HepG2 (cell line): Measurements from ENCODE around the gene UNC50. TPM values are rescaled to one million over a fixed set of nuclear protein-coding genes. Genes with fewer than 3 reads are reported as not detected.

Experiments
- EED ChIP-seq: sonication (generic); formaldehyde crosslinking; IDR thresholded peaks from 2 replicates; pipeline ENCODE4 v1.5.0; 2020; ENCODE audit warnings: mild to moderate bottlenecking, missing genetic modification reagents
- KLF13 ChIP-seq: sonication (generic); formaldehyde crosslinking; IDR thresholded peaks from 2 replicates; pipeline ENCODE4 v1.4.0; 2020; ENCODE audit warnings: mild to moderate bottlenecking, missing genetic modification reagents
- MAFF ChIP-seq: IDR thresholded peaks from 2 replicates; pipeline ENCODE4 v1.6.1; 2011; ENCODE audit warnings: low read depth, low read length, improper control_type of control experiment
- MEIS1 ChIP-seq: sonication (generic); formaldehyde crosslinking; IDR thresholded peaks from 2 replicates; pipeline ENCODE4 v1.9.0; 2021; ENCODE audit warnings: mild to moderate bottlenecking, missing genetic modification reagents, moderate library complexity, borderline replicate concordance
- NAIF1 ChIP-seq: sonication (generic); formaldehyde crosslinking; IDR thresholded peaks from 2 replicates; pipeline ENCODE4 v1.5.0; 2020; ENCODE audit warnings: mild to moderate bottlenecking, missing genetic modification reagents, borderline replicate concordance
- NCOA5 ChIP-seq: sonication (generic); formaldehyde crosslinking; IDR thresholded peaks from 2 replicates; pipeline ENCODE4 v1.4.0; 2020; ENCODE audit warnings: missing genetic modification reagents
- POLR2AphosphoS2 ChIP-seq: IDR thresholded peaks from 2 replicates; pipeline ENCODE4 v1.6.1; 2011; ENCODE audit warnings: low read depth, low read length, improper control_type of control experiment
- RCOR2 ChIP-seq: IDR thresholded peaks from 2 replicates; pipeline ENCODE4 v1.6.1; 2016; ENCODE audit warnings: missing biosample characterization, missing genetic modification reagents
- SATB2 ChIP-seq: sonication (generic); formaldehyde crosslinking; IDR thresholded peaks from 2 replicates; pipeline ENCODE4 v1.5.0; 2020; ENCODE audit warnings: missing genetic modification reagents
- SETDB1 ChIP-seq: sonication (generic); formaldehyde crosslinking; IDR thresholded peaks from 2 replicates; pipeline ENCODE4 v1.5.1; 2020; ENCODE audit warnings: missing genetic modification reagents, mild to moderate bottlenecking, borderline replicate concordance
- SIX1 ChIP-seq: sonication (generic); formaldehyde crosslinking; IDR thresholded peaks from 2 replicates; pipeline ENCODE4 v1.4.0; 2020; ENCODE audit warnings: missing genetic modification reagents, borderline replicate concordance
- SMAD3 ChIP-seq: sonication (generic); formaldehyde crosslinking; IDR thresholded peaks from 2 replicates; pipeline ENCODE4 v1.4.0; 2020; ENCODE audit warnings: missing genetic modification reagents
- TCF12 ChIP-seq, 2 experiments: fragments of 450-650 bp in 1 of 2; sonication (generic) in 1 of 2; formaldehyde crosslinking in 1 of 2; IDR thresholded peaks; 2 replicates each; pipeline versions ENCODE4 v1.6.1 to v1.8.0; 2017 to 2022; ENCODE audit warnings: antibody characterized with exemption in 1 of 2, mild to moderate bottlenecking in 1 of 2, missing genetic modification reagents in 1 of 2, moderate library complexity in 1 of 2
- ZMYM4 ChIP-seq: sonication (generic); formaldehyde crosslinking; IDR thresholded peaks from 2 replicates; pipeline ENCODE4 v1.8.1; 2023; ENCODE audit warnings: mild to moderate bottlenecking, missing genetic modification reagents
- ZNF143 ChIP-seq: sonication (generic); formaldehyde crosslinking; IDR thresholded peaks from 2 replicates; pipeline ENCODE4 v1.4.0; 2020; ENCODE audit warnings: missing genetic modification reagents
- ZNF510 ChIP-seq: sonication (generic); formaldehyde crosslinking; IDR thresholded peaks from 2 replicates; pipeline ENCODE4 v1.4.0; 2020; ENCODE audit warnings: low read depth, mild to moderate bottlenecking, missing genetic modification reagents
- ZNF619 ChIP-seq: sonication (generic); formaldehyde crosslinking; IDR thresholded peaks from 2 replicates; pipeline ENCODE4 v1.4.0; 2020; ENCODE audit warnings: mild to moderate bottlenecking, missing genetic modification reagents
- ZNF709 ChIP-seq: sonication (generic); formaldehyde crosslinking; IDR thresholded peaks from 2 replicates; pipeline ENCODE4 v1.5.0; 2020; ENCODE audit warnings: mild to moderate bottlenecking, missing genetic modification reagents
- ZNF75D ChIP-seq: sonication (generic); formaldehyde crosslinking; IDR thresholded peaks from 2 replicates; pipeline ENCODE4 v1.8.1; 2023; ENCODE audit warnings: missing genetic modification reagents, mild to moderate bottlenecking, borderline replicate concordance
- ZNF776 ChIP-seq: sonication (generic); formaldehyde crosslinking; IDR thresholded peaks from 2 replicates; pipeline ENCODE4 v1.4.0; 2020; ENCODE audit warnings: mild to moderate bottlenecking, missing genetic modification reagents
- ZNF781 ChIP-seq: sonication (generic); formaldehyde crosslinking; IDR thresholded peaks from 2 replicates; pipeline ENCODE4 v1.5.1; 2020; ENCODE audit warnings: borderline replicate concordance, mild to moderate bottlenecking, missing genetic modification reagents; ENCODE audit errors: not compliant biosample characterization
- ZNF839 ChIP-seq: sonication (generic); formaldehyde crosslinking; IDR thresholded peaks from 2 replicates; pipeline ENCODE4 v1.4.0; 2020; ENCODE audit warnings: missing genetic modification reagents, mild to moderate bottlenecking, borderline replicate concordance
- ZNF841 ChIP-seq: sonication (generic); formaldehyde crosslinking; IDR thresholded peaks from 2 replicates; pipeline ENCODE4 v1.8.1; 2023; ENCODE audit warnings: missing genetic modification reagents, borderline replicate concordance
- ZNF879 ChIP-seq: sonication (generic); formaldehyde crosslinking; IDR thresholded peaks from 2 replicates; pipeline ENCODE4 v1.8.1; 2023; ENCODE audit warnings: missing genetic modification reagents
- ZSCAN31 ChIP-seq: sonication (generic); formaldehyde crosslinking; IDR thresholded peaks from 2 replicates; pipeline ENCODE4 v1.5.0; 2020; ENCODE audit warnings: low read depth, mild to moderate bottlenecking, missing genetic modification reagents
- polyA plus RNA-seq, 8 experiments: library from polyadenylated mRNA; depleted of rRNA in 3 of 8; stranded (reverse) in 7 of 8; unstranded in 1 of 8; fragments of >200 nt; fragmentation: Illumina TruSeq in 4 of 8; extraction: Trizol in 4 of 8; gene quantifications; 2 replicates each; pipeline versions ENCODE4 v1.2.1 to v1.2.3, GENCODE V29; 2011 to 2016; ENCODE audit warnings: low read depth in 4 of 8, missing spikeins in 1 of 8, mixed read lengths in 1 of 8; ENCODE audit not compliant: insufficient read depth in 1 of 8
- total RNA-seq, 5 experiments: library from RNA; depleted of rRNA; stranded (reverse); fragments of >200 nt; fragmentation: Illumina TruSeq; extraction: Trizol; gene quantifications; 2 replicates each; pipeline ENCODE4 v1.2.3, GENCODE V29; 2016; ENCODE audit warnings: low read depth in 1 of 5
- TF ChIP-seq, protein P1 (sequence below): sonication (generic); formaldehyde crosslinking; IDR thresholded peaks from 2 replicates; pipeline ENCODE4 v1.5.1; 2020; ENCODE audit warnings: mild to moderate bottlenecking, missing genetic modification reagents
- TF ChIP-seq, protein P2 (sequence below): sonication (generic); formaldehyde crosslinking; IDR thresholded peaks from 2 replicates; pipeline ENCODE4 v1.8.0; 2023; ENCODE audit warnings: mild to moderate bottlenecking, missing genetic modification reagents

UNC50 gene
- total and polyA plus RNA-seq, 2 of the 13 experiments (the other 11 are each of a cell fraction or from before 2014, with no cell fraction given): 92.6 to 95.6 TPM

DNA sequence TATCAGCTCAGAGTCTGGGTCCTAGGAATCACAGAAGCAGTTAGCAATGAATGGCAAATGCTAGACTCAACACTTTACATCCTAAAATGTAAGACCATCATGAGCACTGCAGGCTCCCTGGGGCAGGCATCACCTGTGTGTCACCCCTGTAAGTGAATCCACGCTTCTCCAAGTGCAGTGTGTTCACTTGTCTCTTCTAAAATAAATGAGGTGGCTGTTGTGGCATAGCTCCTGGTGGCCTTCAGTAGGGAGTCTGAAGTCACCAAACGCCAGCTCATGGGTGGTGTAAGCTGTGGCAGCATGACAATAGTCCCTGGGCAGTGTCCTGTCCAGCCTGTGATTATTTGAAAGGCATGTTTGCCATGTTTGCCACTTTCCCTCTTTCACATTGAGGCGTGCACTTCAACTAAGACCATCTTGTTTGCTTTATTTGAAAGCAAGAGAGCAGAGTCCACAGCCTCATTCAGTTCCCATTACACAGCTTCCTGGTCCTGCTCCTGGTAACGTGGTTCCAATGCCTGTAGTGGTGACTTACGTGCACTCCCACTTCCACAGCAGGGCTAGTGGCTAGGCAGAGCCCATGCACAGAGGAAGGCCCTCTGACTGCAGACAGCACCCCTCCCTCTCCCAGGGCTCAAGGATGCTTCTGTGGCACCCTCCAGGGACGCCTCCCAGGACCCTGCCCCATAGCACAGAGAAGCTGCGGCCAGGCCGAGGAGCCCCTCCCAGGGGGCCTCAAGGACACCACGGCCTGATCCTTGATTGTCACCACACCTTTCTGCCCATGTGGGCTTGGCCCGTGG lies 24.4 kb upstream of the UNC50 start (continued):
- TF ChIP-seq NCOA5 (CRISPR knock-in tag): no peak
- no peak; the same call in 1 of the 2 replicates for TF ChIP-seq SMAD3
- TF ChIP-seq ZNF709 (CRISPR knock-in tag): peak; percentile 32; the same call in 1 of the 2 replicates
- TF ChIP-seq SATB2: no peak
- TF ChIP-seq KLF13: no peak
- peak; percentile 43; the same call in 1 of the 2 replicates for TF ChIP-seq ZNF619
- peak; percentile 91 for TF ChIP-seq ZSCAN31 (CRISPR knock-in tag)
- no peak for TF ChIP-seq ZNF510 (CRISPR knock-in tag)
- no peak for TF ChIP-seq TCF12 (IDR thresholded peaks at IDR 0.05)
- TF ChIP-seq TCF12 (CRISPR knock-in tag; IDR thresholded peaks at IDR 0.05): no peak
- TF ChIP-seq EED (CRISPR knock-in tag): no peak
- TF ChIP-seq ZMYM4: peak; percentile 83
- peak; percentile 76; the same call in 1 of the 2 replicates for TF ChIP-seq RCOR2
- TF ChIP-seq ZNF781: no peak
- TF ChIP-seq, protein P1, sequence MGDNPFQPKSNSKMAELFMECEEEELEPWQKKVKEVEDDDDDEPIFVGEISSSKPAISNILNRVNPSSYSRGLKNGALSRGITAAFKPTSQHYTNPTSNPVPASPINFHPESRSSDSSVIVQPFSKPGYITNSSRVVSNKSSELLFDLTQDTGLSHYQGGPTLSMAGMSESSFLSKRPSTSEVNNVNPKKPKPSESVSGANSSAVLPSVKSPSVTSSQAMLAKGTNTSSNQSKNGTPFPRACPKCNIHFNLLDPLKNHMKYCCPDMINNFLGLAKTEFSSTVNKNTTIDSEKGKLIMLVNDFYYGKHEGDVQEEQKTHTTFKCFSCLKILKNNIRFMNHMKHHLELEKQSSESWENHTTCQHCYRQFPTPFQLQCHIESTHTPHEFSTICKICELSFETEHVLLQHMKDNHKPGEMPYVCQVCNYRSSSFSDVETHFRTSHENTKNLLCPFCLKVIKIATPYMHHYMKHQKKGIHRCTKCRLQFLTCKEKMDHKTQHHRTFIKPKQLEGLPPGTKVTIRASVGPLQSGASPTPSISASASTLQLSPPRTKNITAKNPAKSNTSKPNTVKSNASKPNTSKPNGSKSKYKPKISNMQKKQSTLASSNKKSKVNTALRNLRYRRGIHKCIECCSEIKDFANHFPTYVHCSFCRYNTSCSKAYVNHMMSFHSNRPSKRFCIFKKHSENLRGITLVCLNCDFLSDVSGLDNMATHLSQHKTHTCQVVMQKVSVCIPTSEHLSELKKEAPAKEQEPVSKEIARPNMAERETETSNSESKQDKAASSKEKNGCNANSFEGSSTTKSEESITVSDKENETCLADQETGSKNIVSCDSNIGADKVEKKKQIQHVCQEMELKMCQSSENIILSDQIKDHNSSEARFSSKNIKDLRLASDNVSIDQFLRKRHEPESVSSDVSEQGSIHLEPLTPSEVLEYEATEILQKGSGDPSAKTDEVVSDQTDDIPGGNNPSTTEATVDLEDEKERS (CRISPR knock-in tag): peak; percentile 85; the same call in 1 of the 2 replicates
- TF ChIP-seq MEIS1 (CRISPR knock-in tag): 0 out of 2 replicates have a peak, but pooled peaks have one; percentile 23
- TF ChIP-seq ZNF75D (CRISPR knock-in tag): no peak
- no peak for TF ChIP-seq ZNF841 (CRISPR knock-in tag)
- no peak for TF ChIP-seq SETDB1 (CRISPR knock-in tag)
- 0 out of 2 replicates have a peak, but pooled peaks have one; percentile 12 for TF ChIP-seq MAFF
- peak; percentile 71; the same call in 1 of the 2 replicates for TF ChIP-seq ZNF879 (CRISPR knock-in tag)
- no peak for TF ChIP-seq SIX1 (CRISPR knock-in tag)
- peak; percentile 45; the same call in 1 of the 2 replicates for TF ChIP-seq ZNF143 (CRISPR knock-in tag)
- TF ChIP-seq ZNF776 (CRISPR knock-in tag): peak; percentile 66; the same call in 1 of the 2 replicates
- no peak for TF ChIP-seq POLR2AphosphoS2
- no peak; the same call in 1 of the 2 replicates for TF ChIP-seq ZNF839 (CRISPR knock-in tag)
- TF ChIP-seq, protein P2, sequence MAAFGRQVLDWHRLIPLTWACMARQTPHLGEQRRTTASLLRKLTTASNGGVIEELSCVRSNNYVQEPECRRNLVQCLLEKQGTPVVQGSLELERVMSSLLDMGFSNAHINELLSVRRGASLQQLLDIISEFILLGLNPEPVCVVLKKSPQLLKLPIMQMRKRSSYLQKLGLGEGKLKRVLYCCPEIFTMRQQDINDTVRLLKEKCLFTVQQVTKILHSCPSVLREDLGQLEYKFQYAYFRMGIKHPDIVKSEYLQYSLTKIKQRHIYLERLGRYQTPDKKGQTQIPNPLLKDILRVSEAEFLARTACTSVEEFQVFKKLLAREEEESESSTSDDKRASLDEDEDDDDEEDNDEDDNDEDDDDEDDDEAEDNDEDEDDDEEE (CRISPR knock-in tag): 0 out of 2 replicates have a peak, but pooled peaks have one; percentile 80
- TF ChIP-seq NAIF1 (CRISPR knock-in tag): no peak
